ENCODE measurements around the gene SERPINE2.

Gene SERPINE2

DNA sequence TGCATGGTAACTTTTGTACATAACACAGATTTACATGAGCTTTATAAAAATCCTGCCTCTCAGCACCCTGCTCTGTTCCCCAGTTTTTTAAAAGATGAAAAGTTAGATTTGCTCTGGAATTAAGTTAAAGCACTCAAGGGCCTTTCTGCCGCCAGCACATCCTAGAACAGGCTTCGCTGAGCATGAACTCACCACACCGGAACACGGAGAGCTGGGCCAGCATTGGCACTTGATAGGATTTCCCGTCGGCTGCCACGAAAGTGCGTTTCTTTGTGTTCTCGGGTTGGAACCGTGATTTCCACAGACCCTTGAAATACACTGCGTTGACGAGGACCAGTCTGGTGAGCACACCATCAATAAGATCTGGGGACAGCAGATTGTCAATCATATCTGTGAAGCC lies 47.5 kb downstream of the SERPINE2 start:
- TF ChIP-seq, protein P1, sequence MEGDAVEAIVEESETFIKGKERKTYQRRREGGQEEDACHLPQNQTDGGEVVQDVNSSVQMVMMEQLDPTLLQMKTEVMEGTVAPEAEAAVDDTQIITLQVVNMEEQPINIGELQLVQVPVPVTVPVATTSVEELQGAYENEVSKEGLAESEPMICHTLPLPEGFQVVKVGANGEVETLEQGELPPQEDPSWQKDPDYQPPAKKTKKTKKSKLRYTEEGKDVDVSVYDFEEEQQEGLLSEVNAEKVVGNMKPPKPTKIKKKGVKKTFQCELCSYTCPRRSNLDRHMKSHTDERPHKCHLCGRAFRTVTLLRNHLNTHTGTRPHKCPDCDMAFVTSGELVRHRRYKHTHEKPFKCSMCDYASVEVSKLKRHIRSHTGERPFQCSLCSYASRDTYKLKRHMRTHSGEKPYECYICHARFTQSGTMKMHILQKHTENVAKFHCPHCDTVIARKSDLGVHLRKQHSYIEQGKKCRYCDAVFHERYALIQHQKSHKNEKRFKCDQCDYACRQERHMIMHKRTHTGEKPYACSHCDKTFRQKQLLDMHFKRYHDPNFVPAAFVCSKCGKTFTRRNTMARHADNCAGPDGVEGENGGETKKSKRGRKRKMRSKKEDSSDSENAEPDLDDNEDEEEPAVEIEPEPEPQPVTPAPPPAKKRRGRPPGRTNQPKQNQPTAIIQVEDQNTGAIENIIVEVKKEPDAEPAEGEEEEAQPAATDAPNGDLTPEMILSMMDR (IDR thresholded peaks at IDR 0.05; ENCODE audit: low read depth, low read length): no peak
- no peak for DNase-seq (ENCODE audit: extremely low read depth, low read depth)

- TF ChIP-seq, protein P1 (IDR thresholded peaks at IDR 0.05; ENCODE audit: low read depth, low read length): no peak
- no peak for DNase-seq (ENCODE audit: extremely low read depth, low read depth)
These were observed 49.2 kb downstream of the SERPINE2 start for GRCh38 chr2:223989856-223990232.

DNA sequence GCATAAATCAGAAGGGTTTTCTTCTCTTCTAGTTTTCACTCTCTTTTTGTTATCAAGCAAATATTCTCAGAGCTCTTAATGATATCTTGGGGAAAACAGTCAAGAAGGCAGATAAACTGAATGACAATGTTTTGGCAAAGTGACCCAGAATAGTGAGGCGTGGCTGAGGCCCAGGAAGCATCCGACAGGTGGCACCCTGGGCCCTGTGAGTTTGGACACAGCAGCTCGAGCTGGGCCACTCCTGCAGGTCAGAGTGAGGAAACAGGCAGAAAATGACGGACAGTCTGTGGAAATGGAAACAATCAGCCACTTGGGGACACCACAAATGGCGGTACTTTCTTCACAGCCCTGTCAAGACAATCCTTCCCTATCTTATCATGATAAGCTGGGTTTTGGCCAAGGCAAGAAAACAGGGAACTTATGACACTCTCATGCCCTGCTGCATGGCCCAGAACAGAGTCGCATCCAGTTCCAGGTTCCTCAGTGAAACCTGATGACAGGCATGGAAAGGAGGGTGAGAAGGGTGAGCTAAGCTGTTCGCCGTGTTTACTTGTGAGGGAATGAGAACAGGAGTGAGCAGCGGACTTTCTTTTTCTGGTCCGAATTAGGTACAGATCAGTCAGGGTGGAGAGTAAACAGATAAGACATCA lies 49.8 kb downstream of the SERPINE2 start:
- DNase-seq (ENCODE audit: extremely low read depth, low read depth): no peak
- TF ChIP-seq, protein P1 (IDR thresholded peaks at IDR 0.05; ENCODE audit: low read depth, low read length): no peak

- DNase-seq (ENCODE audit: extremely low read depth, low read depth): no peak
These were observed 57.8 kb downstream of the SERPINE2 start for GRCh38 chr2:223981241-223981640.

GRCh38 chr2:223980803-223981202 lies 58.3 kb downstream of the SERPINE2 start:
- TF ChIP-seq, protein P1 (IDR thresholded peaks at IDR 0.05; ENCODE audit: low read depth, low read length): no peak
- DNase-seq (ENCODE audit: extremely low read depth, low read depth): no peak

More at GRCh38 chr2:223981241-223981640, 57.8 kb downstream of the SERPINE2 start:
- TF ChIP-seq, protein P1 (IDR thresholded peaks at IDR 0.05; ENCODE audit: low read depth, low read length): no peak

GRCh38 chr2:223980397-223980735 lies 58.7 kb downstream of the SERPINE2 start:
- DNase-seq (ENCODE audit: extremely low read depth, low read depth): no peak
- TF ChIP-seq, protein P1 (IDR thresholded peaks at IDR 0.05; ENCODE audit: low read depth, low read length): no peak

GRCh38 chr2:223979730-223980396 lies 59.2 kb downstream of the SERPINE2 start:
- TF ChIP-seq, protein P1 (IDR thresholded peaks at IDR 0.05; ENCODE audit: low read depth, low read length): no peak
- DNase-seq (ENCODE audit: extremely low read depth, low read depth): no peak
